ENCODE results near the gene PAK3. TPM values are rescaled to one million over a fixed set of nuclear protein-coding genes. Genes with fewer than 3 reads are reported as not detected.

The PAK3 gene
- total RNA-seq, 1 donor from 2014 or later: 12.5 TPM

DNA sequence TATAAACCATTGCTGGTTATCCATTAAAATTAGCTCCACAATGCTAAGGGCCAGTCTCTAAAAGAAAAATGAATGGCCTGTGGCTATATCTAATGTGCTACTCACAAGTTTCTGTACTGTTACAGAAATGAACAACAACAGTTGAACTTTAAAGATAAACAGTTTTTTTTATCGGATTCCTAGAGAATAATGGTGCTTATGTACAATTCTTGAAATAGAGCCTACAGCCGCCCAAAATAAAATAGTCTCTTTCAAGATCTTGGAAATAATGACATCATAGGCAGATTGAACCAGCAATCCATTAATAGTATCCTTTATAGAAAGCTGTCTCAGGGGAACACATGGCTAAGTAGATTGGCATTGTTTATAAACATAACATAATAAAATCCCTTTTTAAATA lies 23.4 kb downstream of the PAK3 start:
- TF ChIP-seq, protein P1, sequence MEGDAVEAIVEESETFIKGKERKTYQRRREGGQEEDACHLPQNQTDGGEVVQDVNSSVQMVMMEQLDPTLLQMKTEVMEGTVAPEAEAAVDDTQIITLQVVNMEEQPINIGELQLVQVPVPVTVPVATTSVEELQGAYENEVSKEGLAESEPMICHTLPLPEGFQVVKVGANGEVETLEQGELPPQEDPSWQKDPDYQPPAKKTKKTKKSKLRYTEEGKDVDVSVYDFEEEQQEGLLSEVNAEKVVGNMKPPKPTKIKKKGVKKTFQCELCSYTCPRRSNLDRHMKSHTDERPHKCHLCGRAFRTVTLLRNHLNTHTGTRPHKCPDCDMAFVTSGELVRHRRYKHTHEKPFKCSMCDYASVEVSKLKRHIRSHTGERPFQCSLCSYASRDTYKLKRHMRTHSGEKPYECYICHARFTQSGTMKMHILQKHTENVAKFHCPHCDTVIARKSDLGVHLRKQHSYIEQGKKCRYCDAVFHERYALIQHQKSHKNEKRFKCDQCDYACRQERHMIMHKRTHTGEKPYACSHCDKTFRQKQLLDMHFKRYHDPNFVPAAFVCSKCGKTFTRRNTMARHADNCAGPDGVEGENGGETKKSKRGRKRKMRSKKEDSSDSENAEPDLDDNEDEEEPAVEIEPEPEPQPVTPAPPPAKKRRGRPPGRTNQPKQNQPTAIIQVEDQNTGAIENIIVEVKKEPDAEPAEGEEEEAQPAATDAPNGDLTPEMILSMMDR (IDR thresholded peaks at IDR 0.05): no peak
- TF ChIP-seq EZH2 (IDR thresholded peaks at IDR 0.05) (no peak), EZH2phosphoT487 (IDR thresholded peaks at IDR 0.05) (no peak)
- H3K4me1 Mint-ChIP-seq: peaks cover 5% of the 10 kb centered on the region
- Histone ChIP-seq H4K20me1 (ENCODE audit: low read depth) (no peaks in the 10 kb centered on the region), H3K36me3 (no peaks in the 10 kb centered on the region), H3K4me2 (no peak overlapping the region), H3K27me3 (no peaks in the 10 kb centered on the region), H3F3A (ENCODE audit: low read depth) (no peaks in the 10 kb centered on the region), H3K27ac (no peak overlapping the region), H3K9me3 (ENCODE audit: low read depth) (no peaks in the 10 kb centered on the region), H3K79me2 (ENCODE audit: low read depth) (no peaks in the 10 kb centered on the region), H3K4me3 (no peak overlapping the region), H3K4me1 (peaks cover 11% of the 10 kb centered on the region), H3K9ac (no peak overlapping the region), H2AFZ (replicated peaks) (no peak overlapping the region)
- H3K4me3 Mint-ChIP-seq: no peak overlapping the region
- DNase-seq (ENCODE audit: low spot score): no peak
- H3K27ac Mint-ChIP-seq: no peak overlapping the region
- peaks cover 2% of the 10 kb centered on the region for H3K27me3 Mint-ChIP-seq (ENCODE audit: insufficient read depth, low read depth)
- no peaks in the 10 kb centered on the region for H3K9me3 Mint-ChIP-seq
- H3K36me3 Mint-ChIP-seq: peaks cover 41% of the 10 kb centered on the region

DNA sequence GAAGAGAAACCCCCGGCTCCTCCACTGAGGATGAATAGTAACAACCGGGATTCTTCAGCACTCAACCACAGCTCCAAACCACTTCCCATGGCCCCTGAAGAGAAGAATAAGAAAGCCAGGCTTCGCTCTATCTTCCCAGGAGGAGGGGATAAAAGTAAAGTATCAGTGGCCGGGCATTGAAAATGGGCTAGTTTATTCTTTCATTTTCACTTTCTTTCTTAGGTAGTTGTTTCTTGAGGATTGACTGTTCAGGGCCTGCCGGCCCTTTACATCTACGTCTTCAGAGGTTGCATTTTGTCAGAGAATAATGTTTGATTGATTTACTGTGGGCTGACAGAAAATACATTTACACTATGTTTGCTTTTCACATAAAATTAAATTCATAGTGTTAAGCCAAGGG lies 27.1 kb downstream of the PAK3 start:
- H3K9me3 ChIP-seq (ENCODE audit: low read depth): no peaks in the 10 kb centered on the region
- no peak for TF ChIP-seq EZH2phosphoT487 (IDR thresholded peaks at IDR 0.05)
- TF ChIP-seq, protein P1 (IDR thresholded peaks at IDR 0.05): no peak
- no peak for TF ChIP-seq EZH2 (IDR thresholded peaks at IDR 0.05)
- peaks cover 48% of the 10 kb centered on the region for H3K36me3 Mint-ChIP-seq

DNA sequence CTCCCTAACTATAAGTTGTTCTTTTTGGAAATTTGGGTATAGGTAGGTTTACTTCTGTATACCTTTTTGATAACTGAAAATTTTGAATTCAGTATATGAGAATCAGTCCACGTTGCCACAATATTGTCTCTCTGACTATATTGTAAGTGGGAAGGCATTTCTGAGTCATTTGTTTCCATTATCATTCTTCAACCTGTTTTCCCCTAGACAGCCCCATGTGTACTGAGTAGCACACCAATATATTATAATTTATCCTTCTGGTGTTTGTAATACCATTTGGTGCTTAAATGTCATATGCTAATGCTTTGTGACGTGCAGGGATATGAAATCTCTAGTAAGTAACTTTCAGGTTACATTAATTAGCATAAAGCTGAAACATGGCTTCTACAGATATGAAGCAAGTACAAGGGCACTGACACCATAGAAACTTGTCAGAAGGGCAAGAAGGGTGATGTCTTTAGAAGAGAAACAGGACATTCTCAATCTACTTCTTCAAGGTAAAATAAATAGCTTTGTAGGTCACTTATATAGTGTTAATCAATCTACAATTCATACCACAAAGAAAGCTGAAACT lies 27.7 kb downstream of the PAK3 start:
- Mint-ChIP-seq H3K27ac (no peak overlapping the region), H3K4me1 (peaks cover 5% of the 10 kb centered on the region), H3K36me3 (peaks cover 50% of the 10 kb centered on the region), H3K9me3 (no peaks in the 10 kb centered on the region), H3K4me3 (no peak overlapping the region), H3K27me3 (ENCODE audit: insufficient read depth, low read depth) (no peaks in the 10 kb centered on the region)
- no peaks in the 10 kb centered on the region for H3K9me3 ChIP-seq (ENCODE audit: low read depth)
- no peak overlapping the region for H3K9ac ChIP-seq
- peaks cover 11% of the 10 kb centered on the region for H3K4me1 ChIP-seq
- H3K27me3 ChIP-seq: no peaks in the 10 kb centered on the region
- H3K4me3 ChIP-seq: no peak overlapping the region
- H4K20me1 ChIP-seq (ENCODE audit: low read depth): no peaks in the 10 kb centered on the region
- H3K4me2 ChIP-seq: no peak overlapping the region
- no peaks in the 10 kb centered on the region for H3F3A ChIP-seq (ENCODE audit: low read depth)
- H2AFZ ChIP-seq (replicated peaks): no peak overlapping the region
- DNase-seq (ENCODE audit: low spot score): no peak
- no peak for TF ChIP-seq EZH2 (IDR thresholded peaks at IDR 0.05)
- TF ChIP-seq EZH2phosphoT487 (IDR thresholded peaks at IDR 0.05): no peak
- TF ChIP-seq, protein P1 (IDR thresholded peaks at IDR 0.05): no peak
- no peaks in the 10 kb centered on the region for H3K79me2 ChIP-seq (ENCODE audit: low read depth)
- no peaks in the 10 kb centered on the region for H3K36me3 ChIP-seq
- H3K27ac ChIP-seq: no peak overlapping the region

More for the DNA sequence above, 27.1 kb downstream of the PAK3 start:
- no peak overlapping the region for H3K4me3 ChIP-seq
- Mint-ChIP-seq H3K9me3 (no peaks in the 10 kb centered on the region), H3K4me1 (peaks cover 5% of the 10 kb centered on the region), H3K27ac (no peak overlapping the region), H3K27me3 (ENCODE audit: insufficient read depth, low read depth) (no peaks in the 10 kb centered on the region), H3K4me3 (no peak overlapping the region)
- no peak overlapping the region for H3K4me2 ChIP-seq
- no peak overlapping the region for H3K9ac ChIP-seq
- H3K27ac ChIP-seq: no peak overlapping the region
- H3K27me3 ChIP-seq: no peaks in the 10 kb centered on the region
- peaks cover 11% of the 10 kb centered on the region for H3K4me1 ChIP-seq
- H2AFZ ChIP-seq (replicated peaks): no peak overlapping the region
- H3F3A ChIP-seq (ENCODE audit: low read depth): no peaks in the 10 kb centered on the region
- H3K79me2 ChIP-seq (ENCODE audit: low read depth): no peaks in the 10 kb centered on the region
- H4K20me1 ChIP-seq (ENCODE audit: low read depth): no peaks in the 10 kb centered on the region
- no peak for DNase-seq (ENCODE audit: low spot score)
- H3K36me3 ChIP-seq: no peaks in the 10 kb centered on the region
